Neural cell (in vitro differentiated cells): Measurements from ENCODE around the gene VPS54. TPM values are rescaled to one million over a fixed set of nuclear protein-coding genes. Genes with fewer than 3 reads are reported as not detected.

ENCODE experiments used
- H2AFZ ChIP-seq: fragments of 200-600, 300-800 bp; sonication (generic), shearing (Covaris generic); 2 replicates; pipeline ENCODE4 v1.6.0; 2014; ENCODE audit warnings: low read depth, mild to moderate bottlenecking, antibody characterized with exemption, low read length, moderate library complexity
- H3F3A ChIP-seq: fragments of 200-600 bp; shearing (Covaris generic); 2 replicates; pipeline ENCODE4 v1.6.1; 2016; ENCODE audit warnings: mild to moderate bottlenecking, moderate library complexity, mixed read lengths, antibody characterized with exemption, low read length; ENCODE audit not compliant: insufficient read depth, poor library complexity, severe bottlenecking
- H3K27ac ChIP-seq: fragments of 200-600, 300-800 bp; sonication (generic), shearing (Covaris generic); 2 replicates; pipeline ENCODE4 v1.5.1; 2014; ENCODE audit warnings: mild to moderate bottlenecking, low read length, moderate library complexity
- H3K27me3 ChIP-seq: fragments of 300-800, 200-600 bp; sonication (generic), shearing (Covaris generic); 2 replicates; pipeline ENCODE4 v1.6.0; 2014; ENCODE audit warnings: mild to moderate bottlenecking, low read depth, low read length, moderate library complexity; ENCODE audit not compliant: insufficient read depth
- H3K36me3 ChIP-seq: fragments of 300-800, 200-600 bp; sonication (generic), shearing (Covaris generic); 2 replicates; pipeline ENCODE4 v1.5.1; 2014; ENCODE audit warnings: mild to moderate bottlenecking, antibody characterized with exemption, low read length, moderate library complexity; ENCODE audit not compliant: insufficient read depth
- H3K4me2 ChIP-seq: fragments of 300-800, 200-600 bp; sonication (generic), shearing (Covaris generic); 2 replicates; pipeline ENCODE4 v1.6.0; 2014; ENCODE audit warnings: mild to moderate bottlenecking, low read length
- H3K4me3 ChIP-seq: fragments of 300-800, 200-600 bp; sonication (generic), shearing (Covaris generic); 2 replicates; pipeline ENCODE4 v1.5.1; 2014; ENCODE audit warnings: mild to moderate bottlenecking, low read length, moderate library complexity
- H3K79me2 ChIP-seq: fragments of 200-600 bp; shearing (Covaris generic); replicated peaks from 2 replicates; pipeline ENCODE4 v1.6.0; 2014; ENCODE audit warnings: mild to moderate bottlenecking, low read length, moderate library complexity; ENCODE audit not compliant: insufficient read depth
- H3K9ac ChIP-seq: fragments of 300-800, 200-600 bp; sonication (generic), shearing (Covaris generic); 2 replicates; pipeline ENCODE4 v1.6.1; 2016; ENCODE audit warnings: mild to moderate bottlenecking, low read length, mixed read lengths
- H3K9me2 ChIP-seq: fragments of 200-600 bp; shearing (Covaris generic); 2 replicates; pipeline ENCODE4 v1.6.1; 2016; ENCODE audit warnings: mild to moderate bottlenecking, low read length, mixed read lengths; ENCODE audit not compliant: insufficient read depth
- H3K9me3 ChIP-seq: fragments of 200-600, 300-800 bp; sonication (generic), shearing (Covaris generic); 2 replicates; pipeline ENCODE4 v1.6.1; 2016; ENCODE audit warnings: mild to moderate bottlenecking, mixed run types, low read length, moderate library complexity, mixed read lengths
- H4K20me1 ChIP-seq: fragments of 200-600 bp; shearing (Covaris generic); 2 replicates; pipeline ENCODE4 v1.6.1; 2016; ENCODE audit warnings: mild to moderate bottlenecking, mixed run types; ENCODE audit not compliant: insufficient read depth
- CTCF ChIP-seq: fragments of 450-650 bp; IDR thresholded peaks from 2 replicates; pipeline ENCODE4 v1.5.1; 2014; ENCODE audit warnings: antibody characterized with exemption, mild to moderate bottlenecking, moderate library complexity; ENCODE audit not compliant: poor library complexity, severe bottlenecking
- EP300 ChIP-seq: fragments of 450-650 bp; conservative IDR thresholded peaks from 2 replicates; pipeline ENCODE4 v1.6.1; 2014; ENCODE audit warnings: antibody characterized with exemption, mild to moderate bottlenecking, moderate library complexity; ENCODE audit not compliant: poor library complexity, severe bottlenecking
- EZH2 ChIP-seq: fragments of 200-600, 300-800 bp; shearing (Covaris generic), sonication (generic); IDR thresholded peaks from 2 replicates; pipeline ENCODE4 v1.6.1; 2014; ENCODE audit warnings: antibody characterized with exemption, low read length, borderline replicate concordance, mild to moderate bottlenecking; ENCODE audit not compliant: insufficient read depth, poor library complexity, severe bottlenecking
- MXI1 ChIP-seq: fragments of 450-650 bp; conservative IDR thresholded peaks from 2 replicates; pipeline ENCODE4 v1.6.1; 2014; ENCODE audit warnings: antibody characterized with exemption, mild to moderate bottlenecking; ENCODE audit not compliant: poor library complexity, severe bottlenecking
- POLR2AphosphoS5 ChIP-seq: IDR thresholded peaks from 2 replicates; pipeline ENCODE4 v1.6.1; 2012
- RAD21 ChIP-seq: fragments of 450-650 bp; conservative IDR thresholded peaks from 2 replicates; pipeline ENCODE4 v1.6.1; 2014; ENCODE audit warnings: antibody characterized with exemption, mild to moderate bottlenecking, moderate library complexity
- REST ChIP-seq: IDR thresholded peaks from 2 replicates; pipeline ENCODE4 v1.6.1; 2012; ENCODE audit warnings: borderline replicate concordance
- SMC3 ChIP-seq: fragments of 450-650 bp; conservative IDR thresholded peaks from 2 replicates; pipeline ENCODE4 v1.6.1; 2014; ENCODE audit warnings: antibody characterized with exemption, mild to moderate bottlenecking, moderate library complexity; ENCODE audit not compliant: poor library complexity
- TAF1 ChIP-seq: IDR thresholded peaks from 2 replicates; pipeline ENCODE4 v1.6.1; 2012; ENCODE audit warnings: low read depth
- polyA plus RNA-seq: library from polyadenylated mRNA; depleted of rRNA; stranded (reverse); fragments of >200 nt; gene quantifications from 2 replicates; pipeline ENCODE4 v1.2.3, GENCODE V29; 2014

The VPS54 gene
- polyA plus RNA-seq, 1 donor from 2014 or later: 34.2 TPM

- Histone ChIP-seq H3K27ac (no peak overlapping the region), H3K9me3 (no peaks in the 10 kb centered on the region), H3F3A (no peaks in the 10 kb centered on the region), H3K4me3 (no peak overlapping the region), H3K36me3 (no peaks in the 10 kb centered on the region), H3K27me3 (no peaks in the 10 kb centered on the region), H4K20me1 (no peaks in the 10 kb centered on the region), H3K4me2 (no peak overlapping the region), H3K79me2 (no peaks in the 10 kb centered on the region), H3K9ac (no peak overlapping the region), H2AFZ (no peak overlapping the region), H3K9me2 (no peaks in the 10 kb centered on the region)
- no peak for TF ChIP-seq EP300
- TF ChIP-seq POLR2AphosphoS5: no peak
- TF ChIP-seq REST: no peak
- TF ChIP-seq SMC3: no peak
- no peak for TF ChIP-seq EZH2
- TF ChIP-seq CTCF: no peak
- TF ChIP-seq TAF1: no peak
- TF ChIP-seq RAD21: no peak
- TF ChIP-seq MXI1: no peak
Measured at GRCh38 chr2:64040161-64040560, 20.9 kb upstream of the VPS54 start.

GRCh38 chr2:64036034-64036705 is 16.9 kb upstream of the VPS54 start:
- Histone ChIP-seq H2AFZ (no peak overlapping the region), H3K9me2 (no peaks in the 10 kb centered on the region), H3K4me2 (no peak overlapping the region), H3K27me3 (no peaks in the 10 kb centered on the region), H3K9ac (no peak overlapping the region), H3F3A (no peaks in the 10 kb centered on the region), H3K4me3 (no peak overlapping the region), H3K27ac (no peak overlapping the region), H3K9me3 (no peaks in the 10 kb centered on the region), H4K20me1 (no peaks in the 10 kb centered on the region), H3K79me2 (no peaks in the 10 kb centered on the region), H3K36me3 (no peaks in the 10 kb centered on the region)
- TF ChIP-seq RAD21: no peak
- no peak for TF ChIP-seq EZH2
